GM10248 (cell line): Measurements from ENCODE around the gene ERN1.

Experiments
- CTCF ChIA-PET: fragments of 300-600 bp; sonication (Branson Sonifier 250); formaldehyde crosslinking; extraction: SDS; loops from one replicate; lab custom pipeline; 2021; ENCODE audit warnings: antibody characterized with exemption; lab: Yijun Ruan, JAX
- POLR2A ChIA-PET: fragments of 350-650 bp; sonication (Branson Sonifier 250); formaldehyde crosslinking; extraction: SDS; loops from one replicate; lab custom pipeline; 2020; ENCODE audit warnings: antibody characterized with exemption; lab: Yijun Ruan, JAX
- DNase-seq: peaks from one replicate; pipeline ENCODE4 v3.0.0; 2012; ENCODE audit errors: extremely low spot score
- CTCF ChIP-seq: IDR thresholded peaks from 2 replicates; pipeline ENCODE4 v1.5.1; 2012; ENCODE audit warnings: mild to moderate bottlenecking, low read depth; ENCODE audit errors: extremely low read depth, missing control alignments, control extremely low read depth

The ERN1 gene

GRCh38 chr17:64081802-64082799 lies 47.8 kb downstream of the ERN1 start:
- TF ChIP-seq CTCF = no peak
- ChIA-PET CTCF (interaction anchor here (0.9 to 3.8 kb wide), 5 partner anchors 11 to 51 kb away, joined by 3 to 18 read pairs (median 4); no protein-coding TSS in a partner anchor), POLR2A (no interaction called here)
- no peak for DNase-seq

GRCh38 chr17:64080174-64080618 lies 49.7 kb downstream of the ERN1 start:
- TF ChIP-seq CTCF = no peak
- no peak for DNase-seq
- ChIA-PET POLR2A (no interaction called here), CTCF (interaction anchor here (0.9 to 3.8 kb wide), 7 partner anchors 10 to 55 kb away, joined by 3 to 18 read pairs (median 4); no protein-coding TSS in a partner anchor)

- ChIA-PET CTCF (interaction anchor here (1.2 to 4.7 kb wide), 6 partner anchors 15 to 57 kb away, joined by 3 to 57 read pairs (median 22); no protein-coding TSS in a partner anchor), POLR2A (interaction anchor here (0.6 kb wide), 1 partner anchor 57 kb away, joined by 4 read pairs; the partner anchor contains the start of gene ICAM2)
- TF ChIP-seq CTCF = no peak
- DNase-seq = no peak
Observed at GRCh38 chr17:64077379-64077778, 52.6 kb downstream of the ERN1 start.

GRCh38 chr17:64075913-64076312 lies 54.0 kb downstream of the ERN1 start:
- peak; percentile 38 for DNase-seq
- POLR2A ChIA-PET = interaction anchor here (1.1 kb wide), 2 partner anchors 46 to 54 kb away, joined by 3 to 4 read pairs; partner anchors contain the start of gene ERN1
- CTCF ChIA-PET = interaction anchor here (0.9 to 4.7 kb wide), 12 partner anchors 13 to 76 kb away, joined by 3 to 57 read pairs (median 8); no protein-coding TSS in a partner anchor
- no peak for TF ChIP-seq CTCF

GRCh38 chr17:64074704-64075426 lies 55.1 kb downstream of the ERN1 start:
- ChIA-PET POLR2A (interaction anchor here (0.5 to 1.2 kb wide), 6 partner anchors 13 to 71 kb away, joined by 3 to 15 read pairs (median 4); partner anchors contain the start of gene ERN1), CTCF (interaction anchor here (0.7 to 4.7 kb wide), 18 partner anchors 9 to 345 kb away, joined by 3 to 57 read pairs (median 4); no protein-coding TSS in a partner anchor)
- no peak for TF ChIP-seq CTCF
- no peak for DNase-seq
